ENCODE measurements around the gene CBFA2T2.

- TF ChIP-seq REST (IDR thresholded peaks at IDR 0.05; ENCODE audit: insufficient read depth in 1 of 2, low read depth in 2 of 2, low read length in 2 of 2) (no peak), POLR2AphosphoS5 (IDR thresholded peaks at IDR 0.05; ENCODE audit: low read depth, low read length) (no peak)
Observed at GRCh38 chr20:33659341-33660034, 169.6 kb downstream of the CBFA2T2 start.

Measured in PFSK-1 (cell line).